ENCODE results near the gene EHBP1. TPM values are rescaled to one million over a fixed set of nuclear protein-coding genes. Genes with fewer than 3 reads are reported as not detected.

The EHBP1 gene
- total and polyA plus RNA-seq, 2 donors (not counting 3 experiments of a cell fraction or from before 2014, with no cell fraction given): 8.4 to 34.8 TPM

- no peak overlapping the region for H3K27ac ChIP-seq (ENCODE audit: insufficient read depth, low read depth, low read length)
- BruUV-seq (replicated peaks): no TSS peak
- H2AFZ ChIP-seq (ENCODE audit: low read depth, low read length): no peak overlapping the region
- ChIA-PET CTCF (no interaction called here), POLR2A (no interaction called here)
- no peaks in the 10 kb centered on the region for H3K4me1 ChIP-seq (ENCODE audit: control insufficient read depth, extremely low read depth, insufficient read depth, low read length)
- no peaks in the 10 kb centered on the region for H3K36me3 ChIP-seq (ENCODE audit: control insufficient read depth in 2 of 2, extremely low read depth in 1 of 2, insufficient read depth in 2 of 2, low read length in 2 of 2)
- dilution Hi-C loops (cut with MboI; ENCODE audit: extremely low pct_ligation_motif_present, low sequenced_read_pairs): no loop called here
- no peaks in the 10 kb centered on the region for H3K9me1 ChIP-seq (replicated peaks; ENCODE audit: control insufficient read depth, extremely low read depth, insufficient read depth, low read length)
- no peaks in the 10 kb centered on the region for H4K20me1 ChIP-seq (replicated peaks; ENCODE audit: control insufficient read depth, extremely low read depth, insufficient read depth, low read length)
- H3K9me3 ChIP-seq (replicated peaks; ENCODE audit: control insufficient read depth, insufficient read depth, low read length): no peaks in the 10 kb centered on the region
- no peaks in the 10 kb centered on the region for H3K27me3 ChIP-seq (ENCODE audit: control insufficient read depth in 2 of 2, insufficient read depth in 2 of 2, low read length in 2 of 2)
- no peak overlapping the region for H3K4me2 ChIP-seq (ENCODE audit: insufficient read depth, low read length)
- no peak for TF ChIP-seq POLR2AphosphoS5 (IDR thresholded peaks at IDR 0.05; ENCODE audit: insufficient read depth, low read depth, low read length)
- no peak for TF ChIP-seq GATA2 (IDR thresholded peaks at IDR 0.05; ENCODE audit: insufficient read depth, insufficient read length, low read depth, low read length)
- TF ChIP-seq EZH2 (IDR thresholded peaks at IDR 0.05; ENCODE audit: borderline replicate concordance, low read depth, low read length, severe bottlenecking): no peak
- TF ChIP-seq POLR2A (IDR thresholded peaks at IDR 0.05; ENCODE audit: low read depth, low read length): no peak
- no peak for TF ChIP-seq MYC (IDR thresholded peaks at IDR 0.05; ENCODE audit: low read depth, low read length)
- no peak for TF ChIP-seq FOS (IDR thresholded peaks at IDR 0.05; ENCODE audit: borderline replicate concordance, insufficient read depth, low read length)
- TF ChIP-seq JUN (IDR thresholded peaks at IDR 0.05; ENCODE audit: borderline replicate concordance, insufficient read depth, insufficient read length, low read depth): no peak
- H3K9ac ChIP-seq (replicated peaks; ENCODE audit: extremely low read depth, insufficient read depth, low read length): no peak overlapping the region
- FAIRE-seq (no peak), DNase-seq (ENCODE audit: low read depth, low spot score) (no peak)
- H3K4me3 ChIP-seq (replicated peaks in 1 of 3; ENCODE audit: insufficient read depth in 1 of 3, low read depth in 1 of 3, low read length in 3 of 3): no peak overlapping the region
- intact Hi-C loops (cut with micrococcal nuclease): no loop called here
- no peaks in the 10 kb centered on the region for H3K79me2 ChIP-seq (ENCODE audit: control insufficient read depth, insufficient read depth, low read length)
These were observed 336.1 kb downstream of the EHBP1 start for GRCh38 chr2:63041592-63041991.
